ENCODE data around the gene CLCN7.

DNA sequence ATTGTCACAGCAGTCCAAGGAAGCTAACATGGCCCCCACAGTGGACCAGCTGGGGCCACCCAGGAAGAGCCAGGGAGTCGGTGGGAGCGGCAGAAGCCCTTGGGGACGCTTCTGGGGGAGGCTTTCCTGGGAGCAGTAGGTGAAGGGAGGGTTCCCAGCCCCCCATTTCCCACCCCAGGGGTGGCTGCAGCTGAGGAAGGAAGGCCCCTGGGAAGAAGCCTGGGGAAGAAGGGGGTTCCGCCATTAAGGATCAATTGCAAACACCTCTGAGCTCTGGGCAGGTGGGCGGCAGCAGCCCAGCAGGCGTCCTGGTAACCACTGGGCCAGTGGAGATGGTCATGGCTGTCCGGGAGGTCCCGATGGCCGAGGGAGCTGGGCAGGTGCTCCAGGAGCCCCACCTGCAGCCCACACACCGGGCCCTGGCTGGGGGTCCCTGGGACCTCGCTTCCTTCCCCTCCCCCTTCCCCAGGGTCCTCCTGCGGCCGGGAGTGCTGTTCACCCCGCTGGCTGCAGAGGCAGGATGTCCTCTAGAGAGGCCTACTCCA lies 44.5 kb downstream of the CLCN7 start:
- TF ChIP-seq POLR2A (IDR thresholded peaks at IDR 0.05; ENCODE audit: low read length): no peak
- TF ChIP-seq GATA1 (IDR thresholded peaks at IDR 0.05; ENCODE audit: low read depth, low read length): no peak
